ENCODE measurements around the gene SLC38A9.
"Not testable (repeated sequence)": the region's sequence is repeated elsewhere in the genome, so short reads cannot be mapped to it uniquely, and the experiment has no call there.

SLC38A9 gene, protein sequence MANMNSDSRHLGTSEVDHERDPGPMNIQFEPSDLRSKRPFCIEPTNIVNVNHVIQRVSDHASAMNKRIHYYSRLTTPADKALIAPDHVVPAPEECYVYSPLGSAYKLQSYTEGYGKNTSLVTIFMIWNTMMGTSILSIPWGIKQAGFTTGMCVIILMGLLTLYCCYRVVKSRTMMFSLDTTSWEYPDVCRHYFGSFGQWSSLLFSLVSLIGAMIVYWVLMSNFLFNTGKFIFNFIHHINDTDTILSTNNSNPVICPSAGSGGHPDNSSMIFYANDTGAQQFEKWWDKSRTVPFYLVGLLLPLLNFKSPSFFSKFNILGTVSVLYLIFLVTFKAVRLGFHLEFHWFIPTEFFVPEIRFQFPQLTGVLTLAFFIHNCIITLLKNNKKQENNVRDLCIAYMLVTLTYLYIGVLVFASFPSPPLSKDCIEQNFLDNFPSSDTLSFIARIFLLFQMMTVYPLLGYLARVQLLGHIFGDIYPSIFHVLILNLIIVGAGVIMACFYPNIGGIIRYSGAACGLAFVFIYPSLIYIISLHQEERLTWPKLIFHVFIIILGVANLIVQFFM

DNA sequence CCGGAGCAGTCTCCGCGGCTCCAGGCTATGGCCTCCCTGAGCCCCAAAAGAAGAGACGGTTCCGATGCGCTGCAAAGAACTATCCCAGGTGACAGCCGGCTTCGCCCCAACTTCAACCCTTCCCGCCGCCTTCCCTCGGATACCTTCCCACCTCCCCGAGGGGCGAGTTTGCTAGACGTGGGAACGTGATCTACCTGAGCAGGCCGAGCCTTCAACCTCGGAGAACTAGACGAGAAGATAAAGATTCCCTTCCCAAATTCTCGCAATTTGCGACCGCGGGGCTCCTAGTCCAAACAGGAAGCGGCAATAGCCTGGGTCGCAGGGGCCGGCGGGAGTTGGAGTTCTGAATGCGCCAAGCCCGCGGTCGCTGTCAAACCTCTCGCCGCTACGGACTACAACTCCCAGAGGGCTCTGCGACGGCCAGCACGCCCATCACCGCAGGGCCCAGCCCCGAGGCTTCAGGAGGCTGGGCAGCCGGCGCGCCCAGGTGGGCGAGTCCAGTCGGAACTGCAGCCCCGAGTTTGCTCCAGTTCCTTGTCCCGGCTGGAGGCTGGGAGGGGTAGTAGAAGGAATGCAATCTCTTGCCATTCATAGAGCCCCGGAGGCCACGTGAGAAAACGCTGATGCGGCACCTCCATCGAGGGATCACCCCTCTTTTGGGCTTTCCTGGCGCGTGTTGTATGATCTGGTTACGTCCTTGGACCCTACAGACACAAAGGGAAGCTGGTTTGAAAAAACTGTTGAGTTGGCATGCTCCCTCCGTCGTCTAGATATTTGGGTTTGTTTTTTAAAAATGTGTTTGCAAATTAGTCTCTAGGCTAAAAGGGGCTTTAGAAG, at the start of gene SLC38A9:
Gene SLC38A9, minus strand, starts transcription at position 302 of the 837 bp plus-strand sequence. CDS start 14,366 bp downstream, outside the sequence.
- DNase-seq, result peak; percentile 90

DNA sequence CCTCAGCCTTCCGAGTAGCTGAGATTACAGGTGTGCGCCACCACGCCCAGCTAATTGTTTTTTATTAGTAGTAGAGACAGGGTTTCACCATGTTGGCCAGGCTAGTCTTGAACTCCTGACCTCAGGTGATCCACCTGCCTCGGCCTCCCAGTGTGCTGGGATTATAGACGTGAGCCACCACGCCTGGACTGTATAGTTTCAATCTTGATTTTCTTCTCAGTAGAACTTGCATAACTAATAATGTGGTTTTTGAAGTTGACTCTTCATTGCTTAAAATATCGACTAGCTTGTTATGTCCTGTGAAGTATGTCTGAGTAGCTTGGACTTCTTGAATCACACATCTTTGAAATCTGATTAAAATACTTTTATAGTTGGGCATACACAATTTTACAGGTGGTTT, 49.6 kb upstream of the SLC38A9 start:
- not testable (repeated sequence) for DNase-seq

DNA sequence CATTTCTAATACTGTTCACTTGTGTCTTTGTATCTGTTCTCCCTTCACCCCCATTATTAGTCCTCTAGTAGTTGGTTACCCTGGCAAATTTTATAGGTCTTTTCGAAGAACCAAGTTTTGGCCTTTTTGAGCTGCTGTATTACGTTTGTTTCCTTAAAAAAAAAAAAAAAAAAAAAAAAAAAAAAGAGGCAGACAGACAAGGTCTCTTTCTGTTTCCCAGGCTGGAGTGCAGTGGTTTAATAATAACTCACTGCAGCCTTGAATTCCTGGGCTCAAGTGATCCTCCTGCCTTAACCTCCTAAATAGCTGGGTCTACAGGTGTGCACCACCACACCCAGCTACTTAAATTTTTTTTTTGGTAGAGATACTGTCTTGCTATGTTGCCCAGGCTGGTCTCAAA, 46.6 kb upstream of the SLC38A9 start:
- no peak for DNase-seq

DNA sequence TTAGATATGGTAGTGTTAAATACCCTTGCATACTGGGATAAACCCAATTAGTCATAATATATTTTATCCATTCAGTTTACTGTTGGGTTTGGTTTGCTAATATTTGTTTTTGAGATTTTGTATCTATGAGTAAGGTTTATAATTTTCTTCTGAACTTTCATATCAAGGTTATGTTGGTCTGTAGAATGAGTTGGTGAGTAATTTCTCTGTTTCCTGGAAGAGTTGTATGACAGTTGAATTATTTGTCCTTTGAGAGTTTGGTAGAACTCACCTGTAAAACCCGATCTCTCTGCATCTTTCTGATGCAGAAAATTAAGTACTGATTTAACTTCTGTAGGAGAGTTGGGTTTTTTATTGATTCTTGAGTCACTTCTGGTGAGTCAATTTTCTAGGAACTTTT, 46.1 kb upstream of the SLC38A9 start:
- DNase-seq, result no peak

DNA sequence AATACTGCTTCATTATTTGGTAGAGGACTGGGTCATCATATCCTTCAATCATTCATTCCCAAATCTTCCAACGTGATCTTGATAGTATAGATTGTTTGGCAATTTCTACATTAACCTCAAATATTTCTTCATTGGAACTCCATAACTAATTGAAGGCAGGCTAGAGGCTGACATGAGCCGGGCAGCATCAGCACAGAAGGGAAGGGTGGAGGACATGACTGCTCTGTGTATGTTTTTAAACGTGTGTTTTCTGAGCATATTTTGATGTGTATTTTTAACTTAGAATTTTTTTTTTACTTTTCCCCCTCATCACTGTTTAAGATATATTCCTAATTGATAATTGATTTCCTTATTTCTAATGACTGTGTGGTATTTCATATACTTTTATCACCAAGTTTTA, 38.4 kb upstream of the SLC38A9 start:
- no peak for DNase-seq

DNA sequence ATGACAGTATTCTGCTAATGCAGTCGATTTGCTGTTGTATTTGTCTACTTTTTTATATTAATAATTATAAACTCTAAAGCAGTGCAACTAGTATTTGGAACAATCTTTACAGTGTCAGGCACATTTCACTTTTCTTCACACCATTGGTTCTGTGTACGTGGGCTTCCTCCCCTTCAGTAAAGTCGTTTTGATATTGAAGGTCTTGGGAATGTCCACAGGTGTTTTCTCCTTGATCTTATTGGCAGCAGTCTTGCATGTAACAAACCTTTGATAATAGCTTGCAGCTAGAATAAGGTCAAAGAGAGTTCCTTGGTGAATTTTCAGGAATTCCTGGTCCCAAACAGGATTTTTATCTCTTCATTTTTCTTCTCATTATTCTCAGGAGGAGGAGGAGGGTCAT, 37.9 kb upstream of the SLC38A9 start:
- DNase-seq, result no peak

DNA sequence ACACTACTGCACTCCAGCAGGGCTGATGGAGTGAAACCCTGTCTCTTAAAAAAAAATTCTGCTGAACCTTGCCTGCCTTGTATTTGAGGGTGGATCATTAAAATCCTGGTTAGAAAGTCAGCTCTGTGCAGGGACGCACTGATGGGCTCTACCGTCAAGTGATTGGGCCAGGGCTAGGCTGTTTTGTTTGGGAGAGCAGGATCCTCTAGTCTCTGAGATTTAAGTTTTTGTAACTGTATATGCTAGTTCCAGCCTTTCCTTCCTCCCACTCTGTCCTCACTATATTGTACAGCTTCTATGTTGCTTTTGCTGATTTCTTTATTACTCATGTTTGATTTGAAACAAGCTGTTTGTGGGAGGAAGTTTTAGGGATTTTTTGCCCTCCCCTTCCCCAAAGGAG, 37.3 kb upstream of the SLC38A9 start:
- DNase-seq, result no peak

DNA sequence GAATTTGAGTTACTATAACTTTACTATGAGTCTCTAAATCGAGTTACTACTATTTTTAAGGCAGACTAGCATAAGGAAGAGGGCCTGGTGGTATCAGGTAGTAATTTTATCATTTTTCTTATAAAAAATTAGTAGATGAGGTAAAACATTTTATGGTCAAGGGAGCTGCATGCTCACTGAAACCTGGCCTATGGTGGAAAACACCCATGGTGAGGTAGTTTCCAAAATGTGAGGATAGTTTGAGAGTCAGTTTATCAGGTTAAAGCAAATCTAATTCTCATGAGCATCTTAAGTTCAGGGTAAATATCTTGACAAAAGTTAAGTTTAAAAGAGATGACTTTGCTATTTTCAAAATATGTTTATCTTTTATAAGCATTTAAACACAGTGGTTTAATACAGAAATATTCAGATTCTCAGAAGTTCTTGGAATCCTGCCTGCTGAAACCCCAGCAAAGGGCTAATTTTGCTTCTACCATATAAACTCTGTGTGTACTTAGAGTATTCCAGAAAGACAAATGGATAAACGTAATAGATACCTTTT, 35.7 kb upstream of the SLC38A9 start:
- DNase-seq, result no peak

DNA sequence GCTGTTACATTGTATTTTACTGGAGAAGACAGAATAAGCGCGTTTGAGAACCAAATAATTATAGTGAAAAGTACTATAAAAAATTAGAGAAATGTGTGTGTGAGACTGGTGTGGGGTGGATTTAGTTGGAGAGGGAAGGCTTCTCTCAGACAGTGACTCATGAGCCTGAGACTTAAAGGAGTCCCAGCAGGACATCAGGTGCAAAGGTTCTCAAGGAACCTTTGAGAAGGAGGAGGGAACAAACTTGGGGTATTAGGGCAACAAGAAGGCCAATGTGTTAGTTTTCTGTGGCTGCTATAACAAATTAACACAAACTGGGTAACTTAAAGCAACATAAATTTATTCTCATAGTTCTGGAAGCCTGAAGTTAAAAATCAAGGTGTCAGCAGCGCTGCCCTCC, 30.7 kb upstream of the SLC38A9 start:
- no peak for DNase-seq

DNA sequence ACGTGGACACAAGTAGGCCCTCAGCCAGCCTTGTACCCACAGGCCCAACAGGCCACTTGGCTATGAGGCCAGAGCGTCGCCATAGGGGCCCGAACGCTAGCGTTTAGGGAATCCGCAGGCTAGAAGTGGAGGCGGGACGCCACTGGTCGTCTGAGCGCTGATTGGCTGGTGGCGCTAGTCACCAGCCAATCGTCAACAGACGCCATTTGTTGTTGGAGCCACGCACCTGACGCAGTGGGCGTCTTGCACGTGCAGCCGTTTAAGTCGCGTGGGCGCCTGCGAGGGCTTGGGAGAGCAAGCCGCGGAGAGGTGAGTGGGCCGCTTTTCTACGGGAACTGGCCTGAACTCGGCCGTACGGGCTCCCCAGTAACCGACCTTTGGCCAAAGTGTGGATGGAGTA, 25.7 kb upstream of the SLC38A9 start, which contains the start of gene DDX4:
Gene DDX4, plus strand, starts transcription at position 269 of the 400 bp plus-strand sequence. CDS start 903 bp downstream, outside the sequence.
- DNase-seq, result no peak

DNA sequence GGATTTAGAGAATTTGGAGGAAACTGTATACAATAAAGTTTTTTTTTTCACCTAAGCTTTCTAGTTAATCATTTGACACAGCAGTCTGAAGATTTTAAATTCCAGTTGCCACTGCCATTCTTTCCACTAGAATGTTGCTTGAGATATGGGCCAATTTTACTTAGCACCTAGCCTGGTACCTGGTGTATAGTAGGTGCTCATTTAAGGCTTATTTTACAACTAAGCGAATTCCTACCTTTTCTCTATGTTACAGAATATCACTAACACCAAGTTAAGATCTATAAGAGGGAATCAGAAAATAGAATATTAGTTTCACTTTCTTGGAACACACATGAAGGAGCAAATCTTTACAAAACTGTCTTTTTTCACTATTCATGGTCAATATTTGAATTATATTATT, 22.5 kb upstream of the SLC38A9 start:
- DNase-seq, result no peak

DNA sequence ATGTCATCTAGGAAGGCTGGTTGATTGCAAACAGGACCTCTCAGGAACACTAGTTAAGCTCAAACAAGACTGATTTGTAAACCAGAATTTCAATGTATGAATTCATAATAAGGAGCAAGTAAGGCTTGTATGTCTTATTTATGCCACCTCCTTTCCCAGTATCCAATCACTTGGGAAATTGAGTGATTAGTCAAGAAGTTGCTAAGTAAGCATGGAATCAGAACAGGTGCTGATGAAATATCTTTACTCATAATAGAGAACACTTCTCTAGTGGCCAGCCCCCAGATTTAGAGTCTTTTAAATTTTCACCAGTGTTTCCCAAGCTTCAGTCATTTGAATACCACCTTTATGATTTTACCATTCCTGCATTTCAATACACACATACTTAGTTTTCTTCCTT, 20.5 kb upstream of the SLC38A9 start:
- DNase-seq, result no peak

DNA sequence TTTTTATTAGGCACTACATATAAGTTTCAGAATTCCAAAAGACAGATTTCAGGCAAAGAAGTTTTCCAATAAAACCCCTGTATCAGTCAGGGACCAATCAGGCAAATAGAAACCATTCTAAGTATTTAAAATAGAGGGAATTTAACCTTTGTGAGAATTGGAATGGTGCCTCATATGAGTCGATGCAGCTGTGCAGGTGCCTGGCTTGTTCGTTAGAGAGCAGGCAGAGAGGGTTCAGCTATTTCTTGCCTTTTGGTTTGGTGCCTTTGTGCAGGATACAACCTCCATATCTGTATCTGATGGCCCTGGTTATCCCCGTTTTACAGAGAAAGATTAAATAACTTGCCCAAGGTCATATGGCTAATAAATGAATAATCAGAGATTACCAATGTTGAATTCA, 19.7 kb upstream of the SLC38A9 start:
- no peak for DNase-seq

DNA sequence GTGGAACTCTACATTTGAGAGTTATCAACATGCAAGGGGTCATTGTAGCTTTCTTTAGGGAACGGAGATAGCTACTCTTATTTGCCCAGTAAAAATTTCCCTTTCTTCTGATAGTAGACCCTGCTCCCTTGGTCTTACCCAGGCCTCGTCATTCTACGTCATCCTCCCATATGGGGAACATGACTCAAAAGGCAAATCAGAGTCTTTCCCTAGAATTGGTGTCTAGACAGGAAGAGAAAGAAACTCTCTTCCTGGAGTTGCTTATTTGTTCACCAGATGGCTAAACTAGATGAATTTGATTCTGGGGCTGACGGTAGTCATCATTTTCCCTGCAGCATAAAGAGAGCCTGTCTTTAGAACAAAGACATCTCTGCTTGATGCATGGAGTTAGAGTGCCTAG, 12.2 kb upstream of the SLC38A9 start:
- no peak for DNase-seq

DNA sequence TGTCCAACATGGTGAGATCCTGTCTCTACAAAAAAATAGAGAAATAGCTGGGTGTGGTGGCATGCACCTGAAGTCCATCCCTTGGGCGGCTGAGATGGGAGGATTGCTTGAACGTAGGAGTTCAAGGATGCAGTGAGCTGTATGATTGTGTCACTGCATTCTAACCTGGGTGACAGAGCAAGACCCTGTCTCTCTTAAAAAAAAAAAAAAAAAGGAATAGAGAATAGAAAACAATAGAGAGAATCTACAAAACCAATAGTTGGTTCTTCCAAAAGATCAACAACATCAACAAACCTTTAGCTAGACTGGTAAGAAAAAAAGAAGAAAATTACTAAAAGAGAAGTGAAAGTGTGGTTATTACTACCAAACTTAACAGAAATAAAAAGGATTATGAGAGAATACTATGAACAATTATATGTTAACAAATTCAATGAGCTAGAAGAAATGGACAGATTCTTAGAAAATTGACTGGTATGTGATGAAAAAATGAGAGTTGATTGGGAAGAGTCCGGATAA, 8.1 kb upstream of the SLC38A9 start:
- no peak for DNase-seq

DNA sequence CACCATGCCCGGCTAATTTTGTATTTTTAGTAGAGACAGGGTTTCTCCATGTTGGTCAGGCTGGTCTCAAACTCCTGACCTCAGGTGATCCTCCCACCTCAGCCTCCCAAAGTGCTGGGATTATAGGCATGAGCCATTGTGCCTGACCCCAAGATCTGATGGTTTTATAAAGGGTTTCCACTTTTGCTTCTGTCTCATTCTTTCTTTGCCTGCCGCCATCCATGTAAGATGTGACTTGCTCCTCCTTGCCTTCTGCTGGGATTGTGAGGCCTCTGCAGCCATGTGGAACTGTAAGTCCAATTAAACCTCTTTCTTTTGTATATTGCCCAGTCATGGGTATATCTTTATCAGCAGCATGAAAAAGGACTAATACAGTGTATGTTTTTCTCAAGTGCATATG, 6.9 kb upstream of the SLC38A9 start:
- DNase-seq, result not testable (repeated sequence)

DNA sequence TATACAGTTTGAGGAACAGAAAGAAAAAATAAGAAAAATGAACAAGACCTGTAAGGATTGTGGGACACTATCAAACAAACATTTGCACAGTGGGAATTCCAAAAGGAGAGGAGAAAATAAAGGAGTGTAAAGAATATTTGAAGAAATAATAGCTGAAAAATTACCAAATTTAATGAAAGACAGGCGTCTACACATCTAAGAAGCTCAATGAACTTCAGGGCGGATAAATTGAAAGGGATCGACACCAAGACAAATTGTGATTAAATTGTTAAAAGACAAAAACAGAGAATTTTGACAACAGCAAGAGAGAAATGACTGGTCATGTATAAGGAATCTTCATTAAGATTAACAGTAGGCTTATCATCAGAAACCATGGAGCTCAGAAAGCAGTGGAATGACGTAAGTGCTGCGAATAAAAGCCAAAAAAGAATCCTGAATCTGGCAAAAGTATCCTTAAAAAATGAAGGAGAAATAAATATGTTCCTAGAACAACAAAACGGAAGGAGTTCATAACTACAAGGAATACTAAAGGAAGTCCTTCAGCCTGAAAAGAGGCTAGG, 3.5 kb upstream of the SLC38A9 start:
- no peak for DNase-seq

DNA sequence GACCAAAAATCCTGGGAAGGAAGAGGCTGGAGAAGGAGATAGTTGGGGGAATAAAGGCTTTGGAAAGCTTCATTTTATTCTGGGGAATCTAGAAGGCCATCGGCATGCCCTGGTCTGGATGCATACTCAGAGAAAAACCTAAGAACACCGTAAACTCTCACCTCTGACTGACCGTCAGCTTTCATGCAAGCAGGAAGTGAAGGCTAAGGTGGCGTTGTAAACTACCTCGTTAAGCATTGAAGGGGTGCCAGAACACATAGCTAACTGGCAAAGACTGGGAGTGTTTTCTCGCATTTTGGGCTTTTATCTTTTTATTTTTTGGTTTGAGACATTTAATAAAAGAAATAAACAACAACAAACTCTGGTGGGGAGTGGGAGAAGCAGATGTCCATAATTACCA, 2.6 kb upstream of the SLC38A9 start:
- DNase-seq, result no peak

DNA sequence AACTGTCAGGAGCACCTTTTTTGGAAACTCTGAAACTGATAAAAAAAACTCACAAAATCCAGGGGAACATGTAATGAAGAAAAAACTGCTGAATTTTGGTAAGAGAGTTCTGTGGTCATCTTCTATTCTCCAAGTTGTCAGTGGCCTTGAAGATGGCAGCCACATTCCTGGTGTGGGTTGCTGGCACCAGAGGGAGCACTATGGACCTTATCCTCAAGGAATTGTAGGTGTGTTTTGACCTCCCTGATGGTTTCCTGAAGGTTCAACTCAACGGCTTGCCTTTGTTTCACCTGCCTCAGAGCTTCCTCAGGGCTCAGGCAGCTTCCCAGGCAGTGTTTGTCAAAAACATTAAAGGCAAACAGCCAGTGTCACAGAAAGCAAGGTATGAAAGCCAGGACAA, 2.2 kb upstream of the SLC38A9 start:
- DNase-seq, result no peak

DNA sequence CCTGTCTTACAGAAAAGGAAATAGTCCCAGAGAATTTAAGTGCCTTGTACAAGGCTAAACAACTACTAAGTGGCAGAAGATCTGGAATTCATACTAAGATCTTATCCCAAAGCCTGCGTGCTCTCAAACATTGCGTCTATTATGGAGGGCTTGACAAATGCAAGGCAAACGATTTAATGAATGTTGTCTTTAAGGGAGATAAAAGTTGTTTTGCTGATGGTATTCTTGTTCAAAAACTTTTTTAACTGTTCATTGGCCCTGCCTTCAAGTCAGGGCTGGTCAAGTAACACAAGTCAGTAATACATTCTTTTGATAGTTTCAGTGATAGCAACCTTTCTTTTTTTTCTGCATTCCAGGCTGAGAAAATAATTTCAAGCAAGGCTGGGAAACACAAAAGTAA, 1.7 kb upstream of the SLC38A9 start:
- DNase-seq, result no peak

DNA sequence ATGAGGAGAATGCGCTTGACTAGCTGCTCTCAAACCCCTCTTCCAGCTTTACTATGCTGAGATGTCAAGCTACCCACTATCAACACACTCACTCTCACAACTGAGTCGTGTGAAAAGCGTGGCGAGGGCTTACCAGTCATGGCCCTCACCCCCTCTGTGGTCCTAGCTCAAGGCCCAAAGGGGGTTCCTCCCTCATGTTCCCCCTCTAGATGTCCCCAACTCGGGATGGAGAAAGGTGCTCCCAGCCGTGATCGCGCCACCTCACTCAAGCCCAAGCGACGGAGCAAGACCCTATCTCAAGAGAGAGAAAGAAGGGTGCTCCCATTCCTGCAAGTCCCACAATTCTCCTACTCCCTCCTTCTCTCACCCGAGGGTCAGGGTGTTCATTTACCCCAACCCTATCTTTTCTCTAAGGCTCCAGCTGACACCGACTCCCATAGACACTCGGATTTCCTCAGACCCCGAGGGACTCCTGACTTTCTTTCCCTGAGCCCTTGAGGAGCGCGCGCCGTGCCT, 559 bp downstream of the SLC38A9 start:
- DNase-seq, result peak; percentile 6

DNA sequence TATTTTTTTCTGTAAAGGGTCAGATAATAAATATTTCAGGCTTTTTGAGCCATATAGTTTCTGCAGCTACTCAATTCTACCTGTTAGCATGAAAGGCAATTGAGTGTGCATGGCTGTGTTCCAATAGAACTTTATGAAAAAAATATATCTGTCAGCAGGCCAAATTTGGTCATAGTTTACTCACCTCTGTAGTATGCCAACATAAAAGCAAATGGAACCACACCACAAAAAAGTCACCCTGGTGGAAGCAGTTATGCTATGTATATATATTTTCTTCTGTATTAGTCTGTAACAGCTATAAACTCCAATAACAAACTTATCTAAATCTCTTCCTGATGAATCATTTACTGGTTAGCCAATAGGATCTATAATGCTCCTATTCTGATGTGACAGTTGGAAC, 3.4 kb downstream of the SLC38A9 start:
- no peak for DNase-seq

DNA sequence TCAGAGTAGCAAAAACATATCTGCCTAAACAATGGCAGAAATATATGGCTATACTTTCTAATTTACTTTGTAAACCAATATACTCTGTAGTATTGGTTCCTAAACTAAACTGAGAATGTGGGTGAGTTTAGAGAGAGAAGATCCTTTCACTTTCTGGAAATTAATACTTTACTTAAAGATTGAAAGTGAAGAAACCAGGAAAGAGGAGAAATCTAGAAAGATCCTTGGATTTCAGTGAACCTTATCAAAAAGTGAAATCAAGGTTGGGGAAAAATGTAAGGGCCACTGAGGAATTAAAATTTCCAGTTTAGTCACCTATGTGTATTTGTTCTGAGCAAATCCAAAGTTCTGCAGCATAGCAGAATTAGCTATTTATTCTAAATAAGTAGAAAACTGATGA, 5.9 kb downstream of the SLC38A9 start:
- no peak for DNase-seq
